HepG2 (cell line): ENCODE measurements around the gene AUP1. TPM values are rescaled to one million over a fixed set of nuclear protein-coding genes. Genes with fewer than 3 reads are reported as not detected.
A peak's percentile ranks its signal among the peaks of the same experiment; 100 is the strongest.

ENCODE experiments used
- ESRRA ChIP-seq: sonication (generic); formaldehyde crosslinking; IDR thresholded peaks from 2 replicates; pipeline ENCODE4 v1.5.1; 2020; ENCODE audit warnings: mild to moderate bottlenecking, low read depth, missing genetic modification reagents
- FOXP1 ChIP-seq, 2 experiments: fragments of 450-650 bp in 1 of 2; IDR thresholded peaks; 2 replicates each; pipeline ENCODE4 v1.6.1; 2017 to 2018; ENCODE audit warnings: antibody characterized with exemption in 1 of 2
- GPBP1L1 ChIP-seq: sonication (generic); formaldehyde crosslinking; IDR thresholded peaks from 2 replicates; pipeline ENCODE4 v1.5.0; 2020; ENCODE audit warnings: mild to moderate bottlenecking, missing genetic modification reagents
- HNF4A ChIP-seq: sonication (generic); formaldehyde crosslinking; IDR thresholded peaks from 2 replicates; pipeline ENCODE4 v1.4.0; 2020; ENCODE audit warnings: missing genetic modification reagents
- IRF2 ChIP-seq: IDR thresholded peaks from 2 replicates; pipeline ENCODE4 v1.6.1; 2018; ENCODE audit warnings: missing genetic modification reagents, missing compliant biosample characterization
- KIAA2018 ChIP-seq: sonication (generic); formaldehyde crosslinking; IDR thresholded peaks from 2 replicates; pipeline ENCODE4 v1.5.0; 2020; ENCODE audit warnings: mild to moderate bottlenecking, missing genetic modification reagents, borderline replicate concordance
- MAZ ChIP-seq, 2 experiments: sonication (generic) in 1 of 2; formaldehyde crosslinking in 1 of 2; IDR thresholded peaks; 2 replicates each; pipeline versions ENCODE4 v1.5.0 to v1.6.1; 2012 to 2020; ENCODE audit warnings: low read depth in 2 of 2, mild to moderate bottlenecking in 2 of 2, borderline replicate concordance in 1 of 2, improper control_type of control experiment in 1 of 2, low read length in 1 of 2, missing genetic modification reagents in 1 of 2, moderate library complexity in 1 of 2
- MXI1 ChIP-seq: IDR thresholded peaks from 3 replicates; pipeline ENCODE4 v1.6.1; 2012; ENCODE audit warnings: low read depth, low read length, inconsistent platforms, borderline replicate concordance
- MYC ChIP-seq: sonication (generic); formaldehyde crosslinking; IDR thresholded peaks from 2 replicates; pipeline ENCODE4 v1.9.0; 2021; ENCODE audit warnings: missing genetic modification reagents, borderline replicate concordance
- NFIB ChIP-seq: sonication (generic); formaldehyde crosslinking; IDR thresholded peaks from 2 replicates; pipeline ENCODE4 v1.9.0; 2021; ENCODE audit warnings: missing genetic modification reagents, mild to moderate bottlenecking, borderline replicate concordance
- PHF5A ChIP-seq: IDR thresholded peaks from one replicate; pipeline ENCODE4 v1.6.1; 2018; ENCODE audit warnings: low read depth, missing genetic modification reagents; ENCODE audit not compliant: unreplicated experiment
- RELA ChIP-seq: sonication (generic); formaldehyde crosslinking; IDR thresholded peaks from 2 replicates; pipeline ENCODE4 v1.4.0; 2020; ENCODE audit warnings: missing genetic modification reagents
- TAF1 ChIP-seq: sonication (generic); formaldehyde crosslinking; IDR thresholded peaks from 2 replicates; pipeline ENCODE4 v1.4.0; 2020; ENCODE audit warnings: missing genetic modification reagents
- ZMYM2 ChIP-seq: sonication (generic); formaldehyde crosslinking; IDR thresholded peaks from 2 replicates; pipeline ENCODE4 v1.8.0; 2022; ENCODE audit warnings: mild to moderate bottlenecking, missing genetic modification reagents
- ZNF205 ChIP-seq: IDR thresholded peaks from 2 replicates; pipeline ENCODE4 v1.6.1; 2018; ENCODE audit warnings: missing biosample characterization, missing genetic modification reagents
- ZNF224 ChIP-seq: sonication (generic); formaldehyde crosslinking; IDR thresholded peaks from 2 replicates; pipeline ENCODE4 v1.5.0; 2020; ENCODE audit warnings: mild to moderate bottlenecking, missing genetic modification reagents
- ZNF260 ChIP-seq: sonication (generic); formaldehyde crosslinking; IDR thresholded peaks from 2 replicates; pipeline ENCODE4 v1.4.0; 2020; ENCODE audit warnings: missing genetic modification reagents, low read depth, mild to moderate bottlenecking, borderline replicate concordance
- ZNF331 ChIP-seq: sonication (generic); formaldehyde crosslinking; IDR thresholded peaks from 2 replicates; pipeline ENCODE4 v1.4.0; 2020; ENCODE audit warnings: missing genetic modification reagents
- ZNF605 ChIP-seq: sonication (generic); formaldehyde crosslinking; IDR thresholded peaks from 2 replicates; pipeline ENCODE4 v1.8.0; 2022; ENCODE audit warnings: mild to moderate bottlenecking, missing genetic modification reagents
- polyA plus RNA-seq, 8 experiments: library from polyadenylated mRNA; depleted of rRNA in 3 of 8; stranded (reverse) in 7 of 8; unstranded in 1 of 8; fragments of >200 nt; fragmentation: Illumina TruSeq in 4 of 8; extraction: Trizol in 4 of 8; gene quantifications; 2 replicates each; pipeline versions ENCODE4 v1.2.1 to v1.2.3, GENCODE V29; 2011 to 2016; ENCODE audit warnings: low read depth in 4 of 8, missing spikeins in 1 of 8, mixed read lengths in 1 of 8; ENCODE audit not compliant: insufficient read depth in 1 of 8
- total RNA-seq, 5 experiments: library from RNA; depleted of rRNA; stranded (reverse); fragments of >200 nt; fragmentation: Illumina TruSeq; extraction: Trizol; gene quantifications; 2 replicates each; pipeline ENCODE4 v1.2.3, GENCODE V29; 2016; ENCODE audit warnings: low read depth in 1 of 5

AUP1 gene
- total and polyA plus RNA-seq, 2 of the 13 experiments (the other 11 are each of a cell fraction or from before 2014, with no cell fraction given), result 174 to 267 TPM

- TF ChIP-seq ZNF260 (no peak), NFIB (CRISPR knock-in tag) (no peak), PHF5A (CRISPR knock-in tag) (no peak), RELA (no peak), ZNF205 (no peak), KIAA2018 (CRISPR knock-in tag) (no peak), FOXP1 (IDR thresholded peaks at IDR 0.05) (no peak), FOXP1 (CRISPR knock-in tag; IDR thresholded peaks at IDR 0.05) (no peak), MXI1 (peak; percentile 16; the same call in 1 of the 3 replicates), ZNF605 (CRISPR knock-in tag) (no peak), TAF1 (CRISPR knock-in tag) (no peak), ESRRA (CRISPR knock-in tag) (0 out of 2 replicates have a peak, but pooled peaks have one; percentile 8), MAZ (IDR thresholded peaks at IDR 0.05; ENCODE audit: borderline replicate concordance, low read depth, low read length) (no peak), MAZ (CRISPR knock-in tag; IDR thresholded peaks at IDR 0.05; ENCODE audit: low read depth) (no peak), MYC (CRISPR knock-in tag) (peak; percentile 86; the same call in 1 of the 2 replicates), ZNF331 (CRISPR knock-in tag) (no peak), HNF4A (CRISPR knock-in tag) (peak; percentile 79), ZMYM2 (CRISPR knock-in tag) (no peak), IRF2 (CRISPR knock-in tag) (no peak), ZNF224 (CRISPR knock-in tag) (no peak), GPBP1L1 (no peak)
Measured at GRCh38 chr2:74528600-74529356, 728 bp downstream of the AUP1 start (continued).
